Upper lobe of left lung (tissue), 6 donors: ENCODE results near the gene PIK3R2. TPM values are rescaled to one million over a fixed set of nuclear protein-coding genes. Genes with fewer than 3 reads are reported as not detected.
"Not testable (repeated sequence)": the region's sequence is repeated elsewhere in the genome, so short reads cannot be mapped to it uniquely, and the experiment has no call there.

Source experiments
- ATAC-seq, 2 donors: fragments of 200-7000 bp; cut with Tn5 transposase; one replicate each; pipeline ENCODE4 v1.9.1; 2022; ENCODE audit warnings: mild to moderate bottlenecking in 2 of 2, moderate library complexity in 2 of 2; ENCODE audit not compliant: low FRiP score in 2 of 2
- DNase-seq, 2 donors: peaks; one replicate each; pipeline ENCODE4 v3.0.0-alpha.2; 2019 to 2020
- H3K27ac ChIP-seq, 4 donors: fragments of 200-600 bp; sonication (generic); one replicate each; pipeline ENCODE4 v1.5.1; 2016 to 2019
- H3K27me3 ChIP-seq, 4 donors: fragments of 200-600 bp; sonication (generic); one replicate each; pipeline ENCODE4 v1.5.1; 2017 to 2019
- H3K36me3 ChIP-seq, 4 donors: fragments of 200-600 bp; sonication (generic); one replicate each; pipeline ENCODE4 v1.5.1; 2016 to 2019
- H3K4me1 ChIP-seq, 4 donors: fragments of 200-600 bp; sonication (generic); one replicate each; pipeline ENCODE4 v1.5.1; 2018 to 2019
- H3K4me3 ChIP-seq, 4 donors: fragments of 200-600 bp; sonication (generic); one replicate each; pipeline ENCODE4 v1.5.1; 2017 to 2019; ENCODE audit warnings: mild to moderate bottlenecking in 2 of 4, moderate library complexity in 1 of 4
- H3K9me3 ChIP-seq, 4 donors: fragments of 200-600 bp; sonication (generic); one replicate each; pipeline ENCODE4 v1.5.1; 2018 to 2019
- CTCF ChIP-seq, 6 experiments: fragments of 450-650 bp in 4 of 6; fragments of 200-600 bp in 2 of 6; sonication (generic) in 2 of 6; IDR thresholded peaks; one replicate each; pipeline ENCODE4 v1.5.1; 2016 to 2019; ENCODE audit warnings: antibody characterized with exemption in 6 of 6
- EP300 ChIP-seq, 4 donors: sonication (generic); formaldehyde crosslinking; IDR thresholded peaks; one replicate each; pipeline ENCODE4 v1.5.1; 2017; ENCODE audit warnings: antibody characterized with exemption in 4 of 4, control low read depth in 2 of 4
- POLR2A ChIP-seq, 4 donors: fragments of 450-650 bp; IDR thresholded peaks; one replicate each; pipeline ENCODE4 v1.5.1; 2016 to 2017; ENCODE audit warnings: antibody characterized with exemption in 4 of 4, mild to moderate bottlenecking in 2 of 4
- POLR2AphosphoS5 ChIP-seq, 2 donors: sonication (generic); formaldehyde crosslinking; IDR thresholded peaks; one replicate each; pipeline ENCODE4 v1.5.1; 2017; ENCODE audit warnings: antibody characterized with exemption in 2 of 2
- WGBS, 2 donors: methylation state at CpG; one replicate each; pipeline ENCODE4 v1.1.5; 2017 to 2018; 5-methylcytosine and 5-hydroxymethylcytosine counted together
- total RNA-seq, 6 donors: library from RNA; depleted of rRNA in 4 of 6; stranded (reverse); fragments of >200 nt in 4 of 6; gene quantifications; one replicate each; pipeline versions ENCODE4 v1.1.0 to v1.2.1, GENCODE V29; 2016 to 2021
- donor health status: DM: no; HTN: no; CAD: no; lungs with moderate emphysema.
- donor health status: DM: no; HTN: yes; CAD: no; lungs with severe emphysema.

Gene PIK3R2
- total RNA-seq, 6 donors from 2014 or later = 11.0 to 65.1 (median 30.3) TPM

DNA sequence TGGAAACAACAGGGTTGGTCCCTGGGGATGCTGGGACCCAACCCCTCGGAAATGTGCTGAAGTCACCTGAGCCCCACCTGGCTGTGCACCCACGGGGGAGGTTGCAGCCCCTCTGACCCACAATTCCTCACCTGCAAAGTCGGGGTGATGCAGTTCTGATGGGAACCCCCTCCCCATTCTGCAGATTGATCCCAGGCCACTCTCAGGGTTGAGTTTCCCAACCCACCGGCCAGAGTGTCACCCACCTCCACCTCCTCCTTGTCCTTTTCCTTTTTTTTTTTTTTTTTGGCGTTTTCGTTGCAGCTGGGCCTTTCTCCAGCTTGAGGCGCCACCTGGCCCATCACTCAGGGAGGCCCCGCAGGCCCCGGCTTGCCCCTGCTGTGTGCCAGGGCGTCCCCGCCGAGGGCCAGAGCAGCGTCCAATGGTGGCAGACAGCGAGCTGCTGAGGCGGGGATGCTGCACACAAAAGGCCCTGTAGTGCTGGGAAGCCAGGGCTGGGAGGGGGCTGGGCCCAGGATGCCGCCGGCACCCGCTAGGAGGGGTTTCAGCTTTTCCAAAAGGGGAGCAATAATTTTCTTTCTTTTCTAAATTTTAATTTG is 4.6 kb downstream of the PIK3R2 start:
- ATAC-seq = no peak
- TF ChIP-seq POLR2AphosphoS5 (IDR thresholded peaks at IDR 0.05) (no peak), CTCF (IDR thresholded peaks at IDR 0.05) (no peak), EP300 (IDR thresholded peaks at IDR 0.05) (no peak), POLR2A (IDR thresholded peaks at IDR 0.05) (no peak)

GRCh38 chr19:18158467-18158866 is 5.5 kb downstream of the PIK3R2 start:
- DNase-seq (no peak), ATAC-seq (no peak)
- WGBS, 2 donors = 76 to 83% methylated on average over 4 of the region's 4 CpGs
- no peaks in the 10 kb centered on the region for H3K9me3 ChIP-seq
- no peak overlapping the region for H3K4me3 ChIP-seq
- no peak for TF ChIP-seq EP300 (IDR thresholded peaks at IDR 0.05)
- TF ChIP-seq POLR2AphosphoS5 (IDR thresholded peaks at IDR 0.05) = no peak
- no peak for TF ChIP-seq CTCF (IDR thresholded peaks at IDR 0.05)
- TF ChIP-seq POLR2A (IDR thresholded peaks at IDR 0.05) = no peak
- peaks cover 7 to 22% (median 20%) of the 10 kb centered on the region in 4 donors for H3K36me3 ChIP-seq
- H3K27me3 ChIP-seq = no peaks in the 10 kb centered on the region
- peaks cover 45 to 61% (median 49%) of the 10 kb centered on the region in 4 donors for H3K4me1 ChIP-seq
- H3K27ac ChIP-seq = peak overlapping the region in 1 of 4 donors; percentile 67

More for the DNA sequence above, 4.6 kb downstream of the PIK3R2 start:
- Histone ChIP-seq H3K36me3 (peaks cover 4 to 13% (median 12%) of the 10 kb centered on the region in 4 donors), H3K27ac (peak overlapping the region; percentile 22 to 75 (median 62)), H3K4me3 (no peak overlapping the region), H3K4me1 (peaks cover 46 to 65% (median 49%) of the 10 kb centered on the region in 4 donors), H3K27me3 (no peaks in the 10 kb centered on the region), H3K9me3 (no peaks in the 10 kb centered on the region)
- WGBS, 2 donors = 43 to 52% methylated on average over 16 to 18 of the region's 18 CpGs
- DNase-seq = peak in 1 of 2 donors; percentile 78

DNA sequence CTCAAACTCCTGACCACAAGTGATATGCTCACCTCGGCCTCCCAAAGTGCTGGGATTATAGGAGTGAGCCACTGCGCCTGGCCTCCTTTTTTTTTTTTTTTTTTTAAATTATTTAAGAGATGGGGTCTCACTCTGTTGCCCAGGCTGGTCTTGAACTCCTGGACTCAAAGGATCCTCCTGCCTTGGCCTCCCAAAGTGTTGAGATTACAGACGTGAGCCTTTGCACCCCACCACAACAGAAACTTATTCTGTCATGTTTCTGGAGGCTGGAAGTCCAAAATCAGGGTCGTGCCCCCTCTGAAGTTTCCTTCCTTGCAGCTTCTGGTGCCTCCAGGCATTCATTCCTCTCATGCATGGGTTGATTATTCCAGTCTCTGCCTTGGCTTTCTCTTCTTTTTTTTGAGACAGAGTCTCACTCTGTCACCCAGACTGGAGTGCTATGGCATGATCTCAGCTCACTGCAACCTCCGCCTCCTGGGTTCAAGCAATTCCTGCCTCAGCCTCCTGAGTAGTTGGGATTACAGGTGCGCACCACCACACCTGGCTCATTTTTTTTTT is 6.2 kb downstream of the PIK3R2 start:
- peaks cover 7 to 25% (median 21%) of the 10 kb centered on the region in 4 donors for H3K36me3 ChIP-seq
- not testable (repeated sequence) for DNase-seq, H3K9me3 ChIP-seq, H3K27ac ChIP-seq, H3K4me3 ChIP-seq, H3K27me3 ChIP-seq, ATAC-seq
- peaks cover 39 to 55% (median 43%) of the 10 kb centered on the region in 4 donors for H3K4me1 ChIP-seq
- 87 to 88% methylated on average over 6 of the region's 6 CpGs for WGBS, 2 donors

GRCh38 chr19:18159810-18160209 is 6.8 kb downstream of the PIK3R2 start:
- TF ChIP-seq POLR2A (IDR thresholded peaks at IDR 0.05) = no peak
- TF ChIP-seq POLR2AphosphoS5 (IDR thresholded peaks at IDR 0.05) = no peak
- no peak for TF ChIP-seq EP300 (IDR thresholded peaks at IDR 0.05)
- TF ChIP-seq CTCF (IDR thresholded peaks at IDR 0.05) = no peak
- H3K27me3 ChIP-seq = no peaks in the 10 kb centered on the region
- H3K4me1 ChIP-seq = peaks cover 34 to 48% (median 38%) of the 10 kb centered on the region in 4 donors
- peaks cover 7 to 25% (median 21%) of the 10 kb centered on the region in 4 donors for H3K36me3 ChIP-seq
- no peak for ATAC-seq
- no peak for DNase-seq
- no peaks in the 10 kb centered on the region for H3K9me3 ChIP-seq
- peak overlapping the region in 1 of 4 donors; percentile 85 for H3K27ac ChIP-seq
- 95 to 98% methylated on average over 10 of the region's 10 CpGs for WGBS, 2 donors
- H3K4me3 ChIP-seq = no peak overlapping the region

GRCh38 chr19:18160493-18160970 is 7.6 kb downstream of the PIK3R2 start:
- H3K4me3 ChIP-seq = peak overlapping the region in 3 of 4 donors; percentile 39 to 55 (median 47)
- peak overlapping the region; percentile 52 to 85 (median 68) for H3K27ac ChIP-seq

More at GRCh38 chr19:18160493-18160970, 7.6 kb downstream of the PIK3R2 start:
- Histone ChIP-seq H3K36me3 (peaks cover 7 to 26% (median 23%) of the 10 kb centered on the region in 4 donors), H3K4me1 (peaks cover 32 to 44% (median 38%) of the 10 kb centered on the region in 4 donors), H3K9me3 (no peaks in the 10 kb centered on the region), H3K27me3 (no peaks in the 10 kb centered on the region)
- DNase-seq (no peak), ATAC-seq (no peak)
- no peak for TF ChIP-seq CTCF (IDR thresholded peaks at IDR 0.05)
- no peak for TF ChIP-seq POLR2AphosphoS5 (IDR thresholded peaks at IDR 0.05)
- no peak for TF ChIP-seq POLR2A (IDR thresholded peaks at IDR 0.05)
- TF ChIP-seq EP300 (IDR thresholded peaks at IDR 0.05) = no peak
- WGBS, 2 donors = 75 to 100% methylated on average over 3 to 12 of the region's 13 CpGs
